DND-41 (cell line): ENCODE results near the gene IMPDH1.

Experiments used
- ATAC-seq: fragments of 200-7000 bp; cut with Tn5 transposase; 3 replicates; pipeline ENCODE4 v1.9.1; 2021; ENCODE audit warnings: low read depth; ENCODE audit not compliant: insufficient read depth
- DNase-seq: peaks from one replicate; pipeline ENCODE4 v3.0.0-alpha.2; 2020
- H2AFZ ChIP-seq: 2 replicates; pipeline ENCODE4 v1.6.0; 2012; ENCODE audit warnings: low read depth, low read length
- H3K27ac ChIP-seq: 2 replicates; pipeline ENCODE4 v1.5.1; 2012; ENCODE audit warnings: low read length, inconsistent platforms
- H3K27me3 ChIP-seq: fragments of 200-600 bp; sonication (generic); 2 replicates; pipeline ENCODE4 v1.6.0; 2012; ENCODE audit warnings: low read length, mild to moderate bottlenecking, inconsistent platforms; ENCODE audit not compliant: insufficient read depth, poor library complexity
- H3K36me3 ChIP-seq: 2 replicates; pipeline ENCODE4 v1.5.1; 2012; ENCODE audit warnings: low read length, inconsistent platforms; ENCODE audit not compliant: insufficient read depth
- H3K4me1 ChIP-seq: 2 replicates; pipeline ENCODE4 v1.5.1; 2012; ENCODE audit warnings: mild to moderate bottlenecking, low read length; ENCODE audit not compliant: insufficient read depth
- H3K4me2 ChIP-seq: 2 replicates; pipeline ENCODE4 v1.6.0; 2012; ENCODE audit warnings: mild to moderate bottlenecking, moderate library complexity, low read length, inconsistent platforms; ENCODE audit not compliant: insufficient read depth
- H3K4me3 ChIP-seq, 2 experiments: fragments of 200-600 bp in 1 of 2; shearing (Covaris generic) in 1 of 2; 2 replicates each; pipeline ENCODE4 v1.5.1; 2012 to 2016; ENCODE audit warnings: inconsistent platforms in 2 of 2, low read length in 2 of 2, mild to moderate bottlenecking in 2 of 2, low read depth in 1 of 2, moderate library complexity in 1 of 2
- H3K79me2 ChIP-seq: 2 replicates; pipeline ENCODE4 v1.6.0; 2012; ENCODE audit warnings: low read length, inconsistent platforms; ENCODE audit not compliant: insufficient read depth
- H3K9ac ChIP-seq: 2 replicates; pipeline ENCODE4 v1.6.0; 2012; ENCODE audit warnings: low read depth, mild to moderate bottlenecking, inconsistent platforms, low read length, moderate library complexity
- H3K9me3 ChIP-seq: 2 replicates; pipeline ENCODE4 v1.5.1; 2012; ENCODE audit warnings: low read length, moderate library complexity, mild to moderate bottlenecking, inconsistent platforms; ENCODE audit not compliant: insufficient read depth, severe bottlenecking
- H4K20me1 ChIP-seq: 2 replicates; pipeline ENCODE4 v1.6.0; 2012; ENCODE audit warnings: low read length; ENCODE audit not compliant: insufficient read depth
- EZH2 ChIP-seq: IDR thresholded peaks from 3 replicates; pipeline ENCODE4 v1.6.1; 2012; ENCODE audit warnings: borderline replicate concordance, low read depth, mild to moderate bottlenecking, moderate library complexity, low read length, inconsistent platforms; ENCODE audit not compliant: severe bottlenecking
- TF ChIP-seq, protein P1 (sequence below): IDR thresholded peaks from 2 replicates; pipeline ENCODE4 v1.5.1; 2012; ENCODE audit warnings: borderline replicate concordance, low read length, moderate library complexity, mild to moderate bottlenecking; ENCODE audit not compliant: poor library complexity, severe bottlenecking; ENCODE audit errors: extremely low read depth

The IMPDH1 gene

DNA sequence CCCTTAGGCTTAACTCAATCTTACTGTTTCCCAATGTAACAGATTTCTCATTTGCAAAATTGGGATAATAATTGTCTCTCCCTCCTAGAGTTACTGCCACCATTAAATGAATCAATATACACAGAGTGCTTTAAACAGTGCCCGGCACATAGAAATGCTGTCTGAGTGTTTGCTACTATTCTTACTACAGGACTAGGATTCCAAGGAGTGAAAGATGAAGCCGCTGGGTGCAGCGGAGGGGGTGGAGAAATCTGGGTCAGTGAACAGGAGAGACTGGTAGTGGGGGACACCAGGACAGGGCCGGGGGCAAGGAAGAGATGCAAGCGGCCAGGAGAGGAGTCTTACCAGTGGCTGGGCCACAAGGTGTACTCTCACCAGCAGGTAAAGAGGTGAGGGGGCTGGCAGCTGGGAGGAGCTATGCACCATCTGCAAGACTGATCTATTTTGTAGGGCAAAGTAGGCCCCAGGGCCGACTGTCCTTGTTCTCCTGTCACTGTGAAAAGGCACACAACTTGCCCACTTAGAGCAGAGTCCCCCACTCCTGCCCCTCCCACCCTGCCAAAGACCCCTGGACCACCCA lies 29.8 kb downstream of the IMPDH1 start:
- H3K36me3 ChIP-seq, result no peaks in the 10 kb centered on the region

GRCh38 chr7:128378637-128379036 lies 31.1 kb downstream of the IMPDH1 start:
- H3K36me3 ChIP-seq, result no peaks in the 10 kb centered on the region
- DNase-seq (no peak), ATAC-seq (no peak)
- no peak overlapping the region for H3K4me2 ChIP-seq
- peaks cover 2% of the 10 kb centered on the region for H3K27me3 ChIP-seq
- no peaks in the 10 kb centered on the region for H3K4me1 ChIP-seq
- no peak overlapping the region for H3K9ac ChIP-seq
- no peak overlapping the region for H3K27ac ChIP-seq
- no peaks in the 10 kb centered on the region for H4K20me1 ChIP-seq
- H3K79me2 ChIP-seq, result no peaks in the 10 kb centered on the region
- no peak overlapping the region; the same call in 1 of the 2 replicates for H2AFZ ChIP-seq
- no peak for TF ChIP-seq EZH2
- TF ChIP-seq, protein P1, sequence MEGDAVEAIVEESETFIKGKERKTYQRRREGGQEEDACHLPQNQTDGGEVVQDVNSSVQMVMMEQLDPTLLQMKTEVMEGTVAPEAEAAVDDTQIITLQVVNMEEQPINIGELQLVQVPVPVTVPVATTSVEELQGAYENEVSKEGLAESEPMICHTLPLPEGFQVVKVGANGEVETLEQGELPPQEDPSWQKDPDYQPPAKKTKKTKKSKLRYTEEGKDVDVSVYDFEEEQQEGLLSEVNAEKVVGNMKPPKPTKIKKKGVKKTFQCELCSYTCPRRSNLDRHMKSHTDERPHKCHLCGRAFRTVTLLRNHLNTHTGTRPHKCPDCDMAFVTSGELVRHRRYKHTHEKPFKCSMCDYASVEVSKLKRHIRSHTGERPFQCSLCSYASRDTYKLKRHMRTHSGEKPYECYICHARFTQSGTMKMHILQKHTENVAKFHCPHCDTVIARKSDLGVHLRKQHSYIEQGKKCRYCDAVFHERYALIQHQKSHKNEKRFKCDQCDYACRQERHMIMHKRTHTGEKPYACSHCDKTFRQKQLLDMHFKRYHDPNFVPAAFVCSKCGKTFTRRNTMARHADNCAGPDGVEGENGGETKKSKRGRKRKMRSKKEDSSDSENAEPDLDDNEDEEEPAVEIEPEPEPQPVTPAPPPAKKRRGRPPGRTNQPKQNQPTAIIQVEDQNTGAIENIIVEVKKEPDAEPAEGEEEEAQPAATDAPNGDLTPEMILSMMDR, result no peak
- H3K4me3 ChIP-seq, result no peak overlapping the region
- no peaks in the 10 kb centered on the region for H3K9me3 ChIP-seq

More for the DNA sequence above, 29.8 kb downstream of the IMPDH1 start:
- Histone ChIP-seq H4K20me1 (no peaks in the 10 kb centered on the region), H3K4me3 (no peak overlapping the region), H3K4me1 (no peaks in the 10 kb centered on the region), H3K27me3 (no peaks in the 10 kb centered on the region), H3K9ac (no peak overlapping the region), H3K79me2 (no peaks in the 10 kb centered on the region), H3K27ac (no peak overlapping the region), H2AFZ (no peak overlapping the region), H3K9me3 (no peaks in the 10 kb centered on the region), H3K4me2 (no peak overlapping the region)
- TF ChIP-seq, protein P1, result no peak
- TF ChIP-seq EZH2, result no peak
- no peak for DNase-seq
- no peak for ATAC-seq

- Histone ChIP-seq H3K27me3 (peaks cover 3% of the 10 kb centered on the region), H3K4me3 (no peak overlapping the region), H2AFZ (no peak overlapping the region), H3K9ac (no peak overlapping the region), H4K20me1 (no peaks in the 10 kb centered on the region), H3K27ac (no peak overlapping the region), H3K9me3 (no peaks in the 10 kb centered on the region), H3K4me1 (no peaks in the 10 kb centered on the region), H3K36me3 (no peaks in the 10 kb centered on the region), H3K79me2 (no peaks in the 10 kb centered on the region), H3K4me2 (no peak overlapping the region)
- TF ChIP-seq, protein P1, result no peak
- no peak for TF ChIP-seq EZH2
- no peak for ATAC-seq
- no peak for DNase-seq
Observed at GRCh38 chr7:128376077-128376476, 33.7 kb downstream of the IMPDH1 start.

DNA sequence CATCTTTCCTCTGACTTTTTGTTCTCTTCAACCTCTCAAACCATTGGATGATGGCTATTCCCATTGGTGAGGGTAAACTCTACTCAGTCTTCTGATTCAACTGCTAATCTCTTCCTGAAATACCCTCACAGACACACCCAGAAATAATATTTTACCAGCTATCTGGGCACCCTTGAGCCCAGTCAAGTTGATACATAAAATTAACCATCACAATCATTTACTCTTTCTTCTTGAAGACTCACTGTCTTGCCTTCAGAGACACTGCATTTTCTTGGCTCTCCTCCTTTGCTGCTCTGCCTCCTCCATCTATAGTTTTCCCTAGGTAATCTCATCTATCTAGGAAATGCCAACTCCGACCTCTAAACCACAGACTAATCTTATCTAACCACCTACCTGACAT lies 35.7 kb downstream of the IMPDH1 start:
- H3K9me3 ChIP-seq, result no peaks in the 10 kb centered on the region
- no peak for ATAC-seq
- no peaks in the 10 kb centered on the region for H3K36me3 ChIP-seq
- peaks cover 3% of the 10 kb centered on the region for H3K27me3 ChIP-seq
- H3K4me3 ChIP-seq, result no peak overlapping the region
- DNase-seq, result no peak
- no peaks in the 10 kb centered on the region for H3K79me2 ChIP-seq
- no peak overlapping the region for H3K27ac ChIP-seq
- no peak overlapping the region for H3K4me2 ChIP-seq
- no peaks in the 10 kb centered on the region for H4K20me1 ChIP-seq
- H2AFZ ChIP-seq, result no peak overlapping the region
- TF ChIP-seq, protein P1, result no peak
- TF ChIP-seq EZH2, result no peak
- no peaks in the 10 kb centered on the region for H3K4me1 ChIP-seq
- H3K9ac ChIP-seq, result no peak overlapping the region
